Aorta (tissue), 5 donors: Measurements from ENCODE around the gene ESR1. TPM values are rescaled to one million over a fixed set of nuclear protein-coding genes. Genes with fewer than 3 reads are reported as not detected.
A peak's percentile ranks its signal among the peaks of the same experiment; 100 is the strongest.

ENCODE experiments used
- ATAC-seq: fragments of 200-7000 bp; cut with Tn5 transposase; one replicate; pipeline ENCODE4 v1.9.1; 2022; ENCODE audit warnings: moderate library complexity; ENCODE audit not compliant: low FRiP score
- DNase-seq, 2 donors: peaks; one replicate each; pipeline ENCODE4 v3.0.0-alpha.2; 2020
- H3K27ac ChIP-seq, 2 donors: one replicate each; pipeline ENCODE4 v1.5.1; 2013; ENCODE audit warnings: low read length in 2 of 2, mild to moderate bottlenecking in 2 of 2, moderate library complexity in 2 of 2, control low read depth in 1 of 2, inconsistent platforms in 1 of 2, low read depth in 1 of 2
- H3K27me3 ChIP-seq, 2 donors: one replicate each; pipeline ENCODE4 v1.6.1; 2013; ENCODE audit warnings: control low read depth in 1 of 2, low read length in 1 of 2, mild to moderate bottlenecking in 1 of 2, moderate library complexity in 1 of 2; ENCODE audit not compliant: insufficient read depth in 2 of 2, control insufficient read depth in 1 of 2
- H3K36me3 ChIP-seq, 2 donors: one replicate each; pipeline ENCODE4 v1.6.1; 2013; ENCODE audit warnings: control low read depth in 1 of 2, low read length in 1 of 2, mild to moderate bottlenecking in 1 of 2; ENCODE audit not compliant: insufficient read depth in 2 of 2, control insufficient read depth in 1 of 2
- H3K4me1 ChIP-seq, 2 donors: one replicate each; pipeline ENCODE4 v1.6.1; 2013; ENCODE audit warnings: low read length in 2 of 2, control low read depth in 1 of 2, mild to moderate bottlenecking in 1 of 2, moderate library complexity in 1 of 2; ENCODE audit not compliant: insufficient read depth in 2 of 2, control insufficient read depth in 1 of 2
- H3K4me3 ChIP-seq, 2 donors: one replicate each; pipeline ENCODE4 v1.5.1; 2013; ENCODE audit warnings: low read length in 2 of 2, control low read depth in 1 of 2, mild to moderate bottlenecking in 1 of 2
- H3K9me3 ChIP-seq: one replicate; pipeline ENCODE4 v1.6.1; 2013; ENCODE audit warnings: mild to moderate bottlenecking, low read length; ENCODE audit not compliant: control insufficient read depth
- WGBS, 2 donors: extraction: QIAGEN DNeasy Blood & Tissue Kit; methylation state at CpG; one replicate each; pipeline ENCODE4 v1.1.7; 2013; 5-methylcytosine and 5-hydroxymethylcytosine counted together
- intact Hi-C, 2 donors: fragments of 100-400 bp; cut with DNase I; formaldehyde crosslinking; loops; one replicate each; pipeline versions ENCODE4 v1.14.2 to v1.15.0; 2022
- polyA plus RNA-seq, 2 donors: library from polyadenylated mRNA; stranded (reverse); fragments of 200-250 nt; gene quantifications; one replicate each; pipeline ENCODE4 v1.2.3, GENCODE V29; 2013
- total RNA-seq, 2 donors: library from RNA; stranded (reverse); fragmentation: NEBNext Ultra II Directional; extraction: Animal tissue kit (Norgen Biotek cat#: 25700); gene quantifications; one replicate each; pipeline ENCODE4 v1.2.1, GENCODE V29; 2021
- donor health status: healthy with polysubstance abuse.
- donor health status: Bipolar disorder and iron deficiency.
- donor health status: DM: no; HTN: no; CAD: no.
- donor health status: DM: no; HTN: no; CAD: no.
- donor health status: DM: yes; HTN: yes; CAD: no.

ESR1 gene
- total and polyA plus RNA-seq, 4 donors, result 0.13 to 12.3 (median 2.8) TPM

DNA sequence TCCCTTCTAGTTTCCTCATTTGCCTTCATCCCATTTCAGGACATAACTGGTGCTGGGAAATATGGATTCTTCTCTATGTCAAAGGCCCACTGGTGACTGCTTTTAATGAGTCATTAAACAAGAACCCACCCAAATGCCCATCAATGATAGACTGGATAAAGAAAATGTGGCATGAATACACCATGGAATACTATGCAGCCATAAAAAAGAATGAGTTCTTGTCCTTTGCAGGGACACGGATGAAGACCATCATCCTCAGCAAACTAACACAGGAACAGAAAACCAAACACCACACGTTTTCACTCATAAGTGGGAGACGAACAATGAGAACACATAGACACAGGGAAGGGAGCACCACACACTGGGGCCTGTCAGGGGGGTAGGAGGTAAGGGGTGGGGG is 310.7 kb downstream of the ESR1 start:
- peaks cover 3% of the 10 kb centered on the region in 2 donors for H3K36me3 ChIP-seq
- 96% methylated on average over 3 of the region's 3 CpGs for WGBS, 2 donors
- no peaks in the 10 kb centered on the region for H3K27me3 ChIP-seq
- no peak overlapping the region for H3K27ac ChIP-seq
- no peaks in the 10 kb centered on the region for H3K9me3 ChIP-seq
- H3K4me3 ChIP-seq, result no peak overlapping the region
- intact Hi-C loops, result no loop called here
- ATAC-seq, result no peak
- DNase-seq, result no peak
- H3K4me1 ChIP-seq, result no peaks in the 10 kb centered on the region

DNA sequence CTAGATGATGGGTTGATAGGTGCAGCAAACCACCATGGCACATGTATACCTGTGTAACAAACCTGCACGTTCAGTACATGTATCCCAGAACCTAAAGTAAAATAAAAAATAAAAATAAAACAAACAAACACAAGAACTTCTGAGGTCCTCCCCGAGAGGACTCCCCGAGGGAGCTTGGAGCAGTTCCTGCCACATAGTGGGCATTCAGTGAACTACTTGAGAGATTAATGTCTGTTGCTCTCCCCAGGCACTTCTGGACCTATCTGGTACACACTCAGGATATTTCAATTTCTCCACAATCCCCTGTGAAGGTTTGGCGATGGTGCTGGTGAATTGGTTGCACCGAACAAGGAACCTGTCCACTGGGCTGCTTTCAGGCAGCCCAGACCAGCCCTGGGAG is 311.2 kb downstream of the ESR1 start:
- Histone ChIP-seq H3K9me3 (no peaks in the 10 kb centered on the region), H3K27me3 (no peaks in the 10 kb centered on the region), H3K27ac (no peak overlapping the region), H3K4me3 (no peak overlapping the region), H3K36me3 (peaks cover 3% of the 10 kb centered on the region in 2 donors), H3K4me1 (no peaks in the 10 kb centered on the region)
- DNase-seq, result no peak
- WGBS, 2 donors, result 95% methylated on average over 5 of the region's 5 CpGs
- intact Hi-C loops, result no loop called here
- no peak for ATAC-seq

DNA sequence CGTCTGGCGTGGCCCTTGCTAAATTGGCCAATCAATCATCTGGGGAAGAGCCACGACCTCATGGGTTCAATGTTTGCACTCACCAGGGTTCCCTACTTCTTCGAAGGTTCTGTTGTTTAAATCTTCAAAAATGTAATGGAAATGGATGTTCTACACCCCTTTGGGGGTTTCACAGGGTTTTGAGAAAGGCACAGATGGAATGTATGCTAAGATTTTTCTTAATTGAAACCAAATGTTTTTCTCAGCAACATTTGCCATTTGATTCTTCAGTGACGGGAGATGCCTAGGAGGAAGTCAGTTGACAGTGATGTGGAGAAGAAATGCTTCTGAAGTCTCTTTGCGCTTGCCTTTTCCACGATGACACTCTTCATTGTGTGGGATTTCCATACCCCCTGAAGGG is 312.3 kb downstream of the ESR1 start:
- no peak overlapping the region for H3K4me3 ChIP-seq
- H3K36me3 ChIP-seq, result peaks cover 3% of the 10 kb centered on the region in 2 donors
- ATAC-seq, result no peak
- intact Hi-C loops, result loop anchor here (10.0 kb wide), 1 partner anchor 445 kb away; no protein-coding TSS in a partner anchor
- no peaks in the 10 kb centered on the region for H3K4me1 ChIP-seq
- no peak overlapping the region for H3K27ac ChIP-seq
- H3K27me3 ChIP-seq, result no peaks in the 10 kb centered on the region
- no peak for DNase-seq
- 63 to 68% methylated on average over 7 of the region's 7 CpGs for WGBS, 2 donors
- H3K9me3 ChIP-seq, result no peaks in the 10 kb centered on the region

DNA sequence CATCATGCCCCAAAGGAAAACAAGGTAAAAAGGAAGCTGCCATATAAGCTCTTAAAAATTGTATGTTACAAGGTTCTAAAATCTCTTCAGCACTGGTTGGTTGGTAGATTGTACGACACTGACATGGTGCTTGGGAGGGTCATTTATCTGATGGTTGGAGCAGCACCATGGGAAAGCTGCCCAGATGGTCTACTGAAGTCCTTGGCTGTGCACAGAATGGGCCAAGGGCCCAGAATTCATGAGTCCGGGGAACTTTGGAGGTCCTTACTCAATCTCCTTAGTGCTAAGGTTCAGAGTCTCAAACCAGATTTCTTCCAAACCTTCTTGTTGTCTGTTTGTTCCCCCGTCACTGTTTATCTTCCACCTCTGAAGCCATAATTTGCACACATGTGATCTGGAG is 314.4 kb downstream of the ESR1 start:
- Histone ChIP-seq H3K27me3 (no peaks in the 10 kb centered on the region), H3K27ac (no peak overlapping the region), H3K36me3 (peaks cover 3% of the 10 kb centered on the region in 2 donors), H3K4me1 (no peaks in the 10 kb centered on the region), H3K9me3 (no peaks in the 10 kb centered on the region), H3K4me3 (no peak overlapping the region)
- WGBS, 2 donors, result 5 to 22% methylated on average over 3 of the region's 3 CpGs
- intact Hi-C loops, result loop anchor here (10.0 kb wide), 1 partner anchor 447 kb away; no protein-coding TSS in a partner anchor
- ATAC-seq (peak; percentile 42), DNase-seq (no peak)

DNA sequence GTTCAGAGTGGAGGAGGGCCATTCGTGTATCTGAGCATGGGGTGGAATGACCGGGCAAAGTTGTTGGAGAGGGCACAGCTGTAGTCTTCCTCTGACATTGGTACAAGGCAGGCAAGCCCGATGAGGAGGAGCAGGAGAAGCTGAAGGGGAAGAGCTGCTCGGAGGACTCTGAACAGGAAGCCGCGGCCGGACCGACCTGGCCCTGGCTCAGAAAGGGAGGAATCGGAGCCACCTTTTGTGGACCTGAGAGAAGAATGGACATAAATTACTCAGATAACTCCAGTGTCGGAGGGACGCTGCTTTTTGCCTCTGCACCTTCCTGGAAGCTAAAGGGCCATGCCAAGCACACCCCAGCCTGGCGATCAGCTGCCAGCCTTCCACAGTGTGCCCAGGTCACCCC is 315.0 kb downstream of the ESR1 start:
- peaks cover 3% of the 10 kb centered on the region in 2 donors for H3K36me3 ChIP-seq
- no peak overlapping the region for H3K4me3 ChIP-seq
- no peaks in the 10 kb centered on the region for H3K27me3 ChIP-seq
- H3K27ac ChIP-seq, result no peak overlapping the region
- ATAC-seq (no peak), DNase-seq (no peak)
- intact Hi-C loops, result loop anchor here (10.0 kb wide), 1 partner anchor 448 kb away; no protein-coding TSS in a partner anchor
- WGBS, 2 donors, result 87 to 93% methylated on average over 12 of the region's 12 CpGs
- H3K4me1 ChIP-seq, result no peaks in the 10 kb centered on the region
- H3K9me3 ChIP-seq, result no peaks in the 10 kb centered on the region

DNA sequence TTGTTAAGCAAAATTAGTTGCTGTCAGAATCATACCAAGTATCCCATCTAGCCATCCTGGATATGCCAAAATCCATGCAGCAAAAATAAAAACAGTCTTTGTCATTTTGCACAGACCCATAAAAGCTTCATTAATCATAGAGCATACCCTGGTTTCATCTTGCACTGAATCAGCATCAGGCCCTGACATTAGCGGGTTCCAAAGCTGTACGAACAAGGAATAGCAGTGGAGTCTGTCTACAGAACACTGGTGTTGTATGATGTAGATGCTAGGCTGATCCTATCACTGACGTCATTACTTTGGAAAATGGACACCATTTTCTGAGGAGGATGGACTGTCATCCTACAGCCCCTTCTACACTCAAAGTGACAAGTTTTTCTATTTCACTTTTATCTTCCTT is 315.6 kb downstream of the ESR1 start:
- Histone ChIP-seq H3K27me3 (no peaks in the 10 kb centered on the region), H3K27ac (no peak overlapping the region), H3K4me1 (peaks cover 0 to 3% of the 10 kb centered on the region in 2 donors), H3K36me3 (peaks cover 3% of the 10 kb centered on the region in 2 donors), H3K9me3 (no peaks in the 10 kb centered on the region), H3K4me3 (no peak overlapping the region)
- DNase-seq (no peak), ATAC-seq (no peak)
- WGBS, 2 donors, result 84 to 89% methylated on average over 3 of the region's 3 CpGs
- intact Hi-C loops, result loop anchor here (10.0 kb wide), 1 partner anchor 448 kb away; no protein-coding TSS in a partner anchor

DNA sequence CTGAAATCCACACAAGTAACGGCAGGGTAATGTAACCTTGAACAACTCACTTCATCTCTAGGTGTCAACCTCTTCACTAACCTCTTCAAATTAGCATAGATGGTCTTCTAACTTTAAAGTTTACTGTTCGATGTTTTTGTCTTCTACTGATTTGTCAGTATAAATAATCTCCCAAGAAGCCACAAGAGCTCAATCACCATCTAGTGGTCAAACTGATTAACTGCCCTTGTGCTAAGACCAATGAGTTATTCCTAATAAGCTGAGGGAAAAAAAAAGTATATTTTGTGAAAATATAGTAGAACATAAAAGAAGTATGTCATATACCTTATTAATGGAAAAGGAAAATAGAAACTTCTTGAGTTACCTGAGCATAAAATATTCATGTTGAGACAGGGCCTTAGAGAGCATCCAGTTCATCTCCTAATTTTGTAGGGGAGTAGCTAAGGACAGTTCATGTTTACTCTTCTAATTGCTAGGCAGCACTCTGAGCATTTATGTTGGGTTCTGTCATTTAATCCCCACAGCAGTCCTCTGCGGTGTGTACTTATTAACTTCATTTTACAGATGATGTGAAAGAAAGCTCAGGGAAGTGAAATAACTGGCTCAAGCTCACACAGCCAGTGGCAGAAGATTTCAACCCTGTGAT is 317.1 kb downstream of the ESR1 start:
- H3K9me3 ChIP-seq, result no peaks in the 10 kb centered on the region
- H3K27ac ChIP-seq, result no peak overlapping the region
- DNase-seq, result no peak
- intact Hi-C loops, result loop anchor here (5.0 to 10.0 kb wide), 3 partner anchors 357 to 450 kb away; no protein-coding TSS in a partner anchor
- peaks cover 3% of the 10 kb centered on the region in 2 donors for H3K36me3 ChIP-seq
- no peak for ATAC-seq
- peaks cover 0 to 3% of the 10 kb centered on the region in 2 donors for H3K4me1 ChIP-seq
- no peaks in the 10 kb centered on the region for H3K27me3 ChIP-seq
- H3K4me3 ChIP-seq, result no peak overlapping the region
- 58 to 64% methylated on average over 3 of the region's 3 CpGs for whole genome bisulfite sequencing, 2 donors

DNA sequence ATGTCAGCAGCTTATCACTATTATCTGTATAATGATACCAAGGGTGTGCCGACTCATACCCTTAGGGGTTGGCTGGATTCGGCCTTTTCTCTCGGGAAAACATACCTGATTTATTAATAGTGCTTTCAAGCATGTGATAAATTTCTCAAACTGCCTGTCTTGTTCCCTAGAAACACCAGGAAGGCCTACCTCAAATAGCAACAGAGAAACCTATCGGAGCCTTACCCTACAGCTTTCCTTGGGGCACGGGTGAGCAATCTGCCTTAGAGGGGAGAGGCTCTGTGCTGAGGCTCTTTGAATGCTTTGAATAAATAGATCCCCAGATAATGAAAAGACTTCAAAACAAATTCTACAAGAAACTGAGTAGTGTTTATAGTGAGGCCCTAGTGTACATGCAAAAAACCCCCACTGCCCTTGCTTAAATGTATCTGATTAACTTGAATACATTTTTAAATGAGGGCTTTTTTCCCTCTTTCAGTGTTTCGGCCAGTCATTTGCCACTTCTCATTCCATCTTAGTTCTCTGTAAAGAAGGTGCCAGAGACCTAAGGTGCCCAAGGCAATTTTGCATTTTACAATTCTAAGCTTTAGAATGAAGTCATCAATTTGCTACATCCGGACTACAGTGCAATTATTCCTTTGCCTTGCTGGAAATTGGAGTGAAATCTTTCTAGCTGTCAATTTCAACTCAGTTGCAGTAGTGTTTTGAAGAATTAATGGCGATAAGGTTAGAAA is 320.1 kb downstream of the ESR1 start:
- peaks cover 0 to 7% of the 10 kb centered on the region in 2 donors for H3K36me3 ChIP-seq
- H3K4me3 ChIP-seq, result no peak overlapping the region
- no peak overlapping the region for H3K27ac ChIP-seq
- no peaks in the 10 kb centered on the region for H3K9me3 ChIP-seq
- DNase-seq (no peak), ATAC-seq (no peak)
- intact Hi-C loops, result loop anchor here (5.0 to 10.0 kb wide), 3 partner anchors 360 to 453 kb away; no protein-coding TSS in a partner anchor
- peaks cover 3% of the 10 kb centered on the region in 2 donors for H3K4me1 ChIP-seq
- no peaks in the 10 kb centered on the region for H3K27me3 ChIP-seq
- 34 to 36% methylated on average over 8 of the region's 8 CpGs for WGBS, 2 donors
